Left renal cortex interstitium (tissue), 4 donors: ENCODE measurements around the gene SLC16A3. TPM values are rescaled to one million over a fixed set of nuclear protein-coding genes. Genes with fewer than 3 reads are reported as not detected.
"Not testable (repeated sequence)": the region's sequence is repeated elsewhere in the genome, so short reads cannot be mapped to it uniquely, and the experiment has no call there.

ENCODE experiments used
- DNase-seq, 4 donors: peaks; one replicate each; pipeline ENCODE4 v3.0.0-alpha.2; 2013; ENCODE audit warnings: low read depth in 4 of 4, low spot score in 2 of 4, missing footprints in 1 of 4
- polyA plus RNA-seq, 4 donors: library from polyadenylated mRNA; unstranded; fragments of 120-200 nt; gene quantifications; one replicate each; pipeline ENCODE4 v1.2.1, GENCODE V29; 2013; ENCODE audit not compliant: insufficient read length in 4 of 4

The SLC16A3 gene
- 10 to 100 TPM in 3 of 4 donors, 1 to 10 TPM in 1; 8.4 to 18.8 (median 11.5) TPM for polyA plus RNA-seq

GRCh38 chr17:82228842-82229697 is at the start of gene SLC16A3:
Gene SLC16A3, plus strand, starts transcription at chr17:82229042. Its CDS starts 6,967 bp downstream, at chr17:82236009.
- no peak for DNase-seq

- no peak for DNase-seq
Measured at GRCh38 chr17:82179412-82179811, 49.4 kb upstream of the SLC16A3 start.

GRCh38 chr17:82179946-82180475 is 48.8 kb upstream of the SLC16A3 start:
- no peak for DNase-seq

GRCh38 chr17:82180776-82181528 is 47.9 kb upstream of the SLC16A3 start:
- DNase-seq, result no peak

- no peak for DNase-seq
Measured at GRCh38 chr17:82184761-82185160, 44.1 kb upstream of the SLC16A3 start.

GRCh38 chr17:82186221-82186620 is 42.6 kb upstream of the SLC16A3 start:
- DNase-seq, result no peak

- DNase-seq, result no peak
Measured at GRCh38 chr17:82187500-82187899, 41.3 kb upstream of the SLC16A3 start.

- DNase-seq, result no peak
Measured at GRCh38 chr17:82188001-82188961, 40.6 kb upstream of the SLC16A3 start.

- not testable (repeated sequence) for DNase-seq
Measured at GRCh38 chr17:82193050-82193449, 35.8 kb upstream of the SLC16A3 start.

- DNase-seq, result no peak
Measured at GRCh38 chr17:82193520-82194220, 35.2 kb upstream of the SLC16A3 start.

GRCh38 chr17:82194765-82195164 is 34.1 kb upstream of the SLC16A3 start:
- DNase-seq, result no peak

- no peak for DNase-seq
Measured at GRCh38 chr17:82195675-82196672, 32.9 kb upstream of the SLC16A3 start.

- no peak for DNase-seq
Measured at GRCh38 chr17:82198092-82198491, 30.8 kb upstream of the SLC16A3 start.

GRCh38 chr17:82199496-82199895 is 29.3 kb upstream of the SLC16A3 start:
- no peak for DNase-seq

GRCh38 chr17:82200135-82200534 is 28.7 kb upstream of the SLC16A3 start:
- DNase-seq, result no peak

- no peak for DNase-seq
Measured at GRCh38 chr17:82200743-82201497, 27.9 kb upstream of the SLC16A3 start.

GRCh38 chr17:82201498-82201910 is 27.3 kb upstream of the SLC16A3 start:
- no peak for DNase-seq

- no peak for DNase-seq
Measured at GRCh38 chr17:82202981-82203380, 25.9 kb upstream of the SLC16A3 start.
